Middle frontal gyrus (tissue), 1 donor: ENCODE data around the gene KCNJ8.
"Not testable (repeated sequence)": the region's sequence is repeated elsewhere in the genome, so short reads cannot be mapped to it uniquely, and the experiment has no call there.

ENCODE experiments used
- DNase-seq: peaks from one replicate; pipeline ENCODE4 v3.0.0-alpha.2; 2015; ENCODE audit warnings: low spot score; ENCODE audit errors: extremely low spot score

KCNJ8 gene

GRCh38 chr12:21788089-21788983 is 13.8 kb upstream of the KCNJ8 start:
- DNase-seq: no peak

- DNase-seq: no peak
These were observed 11.6 kb upstream of the KCNJ8 start for GRCh38 chr12:21786041-21786531.

GRCh38 chr12:21782723-21783122 is 8.2 kb upstream of the KCNJ8 start:
- not testable (repeated sequence) for DNase-seq

GRCh38 chr12:21780786-21781185 is 6.3 kb upstream of the KCNJ8 start:
- no peak for DNase-seq

- DNase-seq: no peak
These were observed 1.7 kb upstream of the KCNJ8 start for GRCh38 chr12:21776175-21776574.

- DNase-seq: no peak
These were observed 771 bp upstream of the KCNJ8 start for GRCh38 chr12:21775133-21775820.

GRCh38 chr12:21773806-21774205 is 700 bp downstream of the KCNJ8 start:
- DNase-seq: no peak

- DNase-seq: no peak
These were observed 1.2 kb downstream of the KCNJ8 start for GRCh38 chr12:21773263-21773741.

- DNase-seq: no peak
These were observed 3.2 kb downstream of the KCNJ8 start for GRCh38 chr12:21771311-21771710.

GRCh38 chr12:21769307-21769706 is 5.2 kb downstream of the KCNJ8 start:
- no peak for DNase-seq

GRCh38 chr12:21766403-21766802 is 8.1 kb downstream of the KCNJ8 start:
- DNase-seq: no peak

GRCh38 chr12:21764950-21765349 is 9.6 kb downstream of the KCNJ8 start:
- DNase-seq: no peak

GRCh38 chr12:21764065-21764464 is 10.4 kb downstream of the KCNJ8 start:
- DNase-seq: no peak

GRCh38 chr12:21763531-21763930 is 11.0 kb downstream of the KCNJ8 start:
- no peak for DNase-seq

GRCh38 chr12:21759737-21760136 is 14.8 kb downstream of the KCNJ8 start:
- no peak for DNase-seq

- DNase-seq: no peak
These were observed 16.8 kb downstream of the KCNJ8 start for GRCh38 chr12:21757735-21758134.

- no peak for DNase-seq
These were observed 17.8 kb downstream of the KCNJ8 start for GRCh38 chr12:21756699-21757098.

GRCh38 chr12:21751517-21751916 is 23.0 kb downstream of the KCNJ8 start:
- DNase-seq: no peak

GRCh38 chr12:21745258-21745657 is 29.2 kb downstream of the KCNJ8 start:
- DNase-seq: no peak

- no peak for DNase-seq
These were observed 43.4 kb downstream of the KCNJ8 start for GRCh38 chr12:21731144-21731543.

GRCh38 chr12:21725731-21726130 is 48.8 kb downstream of the KCNJ8 start:
- no peak for DNase-seq

GRCh38 chr12:21718944-21719650 is 55.4 kb downstream of the KCNJ8 start:
- no peak for DNase-seq
